Measurements from ENCODE around the gene ADM5. TPM values are rescaled to one million over a fixed set of nuclear protein-coding genes. Genes with fewer than 3 reads are reported as not detected.
A peak's percentile ranks its signal among the peaks of the same experiment; 100 is the strongest.

Gene ADM5
- total RNA-seq = 0.12 and 0.50 TPM in 2 replicates
- polyA plus RNA-seq = not detected in 2 replicates

- H4K20me1 ChIP-seq (ENCODE audit: insufficient read depth, poor library complexity, severe bottlenecking) = no peaks in the 10 kb centered on the region
- H3K27ac ChIP-seq = peak within 1 kb of the TSS; percentile 61
- H3K4me2 ChIP-seq = peak within 1 kb of the TSS; percentile 97
- DNase-seq (ENCODE audit: low spot score) = peak; percentile 72
- peaks cover 5% of the 10 kb centered on the region for H3K27me3 ChIP-seq
- no peaks in the 10 kb centered on the region for H3K79me2 ChIP-seq
- peaks cover 3% of the 10 kb centered on the region for H3K36me3 ChIP-seq (replicated peaks; ENCODE audit: insufficient read depth, low read depth)
- H3K4me3 ChIP-seq = peak within 1 kb of the TSS; percentile 63
- no peaks in the 10 kb centered on the region for H3K9me2 ChIP-seq (replicated peaks; ENCODE audit: insufficient read depth)
- 62% methylated on average over 53 of the region's 54 CpGs for WGBS (ENCODE audit: low lambda C conversion rate, missing lambda C conversion rate)
- H3K9me3 ChIP-seq (ENCODE audit: low read depth) = no peaks in the 10 kb centered on the region
- peak within 1 kb of the TSS; percentile 90 for H2AFZ ChIP-seq
- H3K4me1 ChIP-seq (ENCODE audit: insufficient read depth) = peaks cover 17% of the 10 kb centered on the region
- no peak for TF ChIP-seq EZH2phosphoT487 (IDR thresholded peaks at IDR 0.05; ENCODE audit: low read depth, severe bottlenecking, unreplicated experiment)
- TF ChIP-seq, protein P1, sequence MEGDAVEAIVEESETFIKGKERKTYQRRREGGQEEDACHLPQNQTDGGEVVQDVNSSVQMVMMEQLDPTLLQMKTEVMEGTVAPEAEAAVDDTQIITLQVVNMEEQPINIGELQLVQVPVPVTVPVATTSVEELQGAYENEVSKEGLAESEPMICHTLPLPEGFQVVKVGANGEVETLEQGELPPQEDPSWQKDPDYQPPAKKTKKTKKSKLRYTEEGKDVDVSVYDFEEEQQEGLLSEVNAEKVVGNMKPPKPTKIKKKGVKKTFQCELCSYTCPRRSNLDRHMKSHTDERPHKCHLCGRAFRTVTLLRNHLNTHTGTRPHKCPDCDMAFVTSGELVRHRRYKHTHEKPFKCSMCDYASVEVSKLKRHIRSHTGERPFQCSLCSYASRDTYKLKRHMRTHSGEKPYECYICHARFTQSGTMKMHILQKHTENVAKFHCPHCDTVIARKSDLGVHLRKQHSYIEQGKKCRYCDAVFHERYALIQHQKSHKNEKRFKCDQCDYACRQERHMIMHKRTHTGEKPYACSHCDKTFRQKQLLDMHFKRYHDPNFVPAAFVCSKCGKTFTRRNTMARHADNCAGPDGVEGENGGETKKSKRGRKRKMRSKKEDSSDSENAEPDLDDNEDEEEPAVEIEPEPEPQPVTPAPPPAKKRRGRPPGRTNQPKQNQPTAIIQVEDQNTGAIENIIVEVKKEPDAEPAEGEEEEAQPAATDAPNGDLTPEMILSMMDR (IDR thresholded peaks at IDR 0.05; ENCODE audit: poor library complexity) = peak; percentile 59
Measured at GRCh38 chr19:49689133-49690078, at the start of gene ADM5. TSS of gene ADM5 (plus strand) at chr19:49689594. CDS start at chr19:49689838, 244 bp downstream.

- H3K27ac ChIP-seq = peak within 1 kb of the TSS; percentile 100
- no peak for TF ChIP-seq EZH2 (IDR thresholded peaks at IDR 0.05; ENCODE audit: borderline replicate concordance)
- TF ChIP-seq, protein P1 (IDR thresholded peaks at IDR 0.05; ENCODE audit: poor library complexity) = no peak
- no peak for TF ChIP-seq EZH2phosphoT487 (IDR thresholded peaks at IDR 0.05; ENCODE audit: low read depth, severe bottlenecking, unreplicated experiment)
- peaks cover 32% of the 10 kb centered on the region for H3K79me2 ChIP-seq
- peak within 1 kb of the TSS; percentile 22 for H3K4me3 ChIP-seq
- under 1% methylated on average over 43 of the region's 51 CpGs for WGBS (ENCODE audit: low lambda C conversion rate, missing lambda C conversion rate)
- H3K9me2 ChIP-seq (replicated peaks; ENCODE audit: insufficient read depth) = no peaks in the 10 kb centered on the region
- H3K9me3 ChIP-seq (ENCODE audit: low read depth) = no peaks in the 10 kb centered on the region
- no peaks in the 10 kb centered on the region for H3K27me3 ChIP-seq
- H2AFZ ChIP-seq = no peak within 1 kb of the TSS
- H3K4me2 ChIP-seq = peak within 1 kb of the TSS; percentile 79
- no peaks in the 10 kb centered on the region for H3K36me3 ChIP-seq (replicated peaks; ENCODE audit: insufficient read depth, low read depth)
- peaks cover 9% of the 10 kb centered on the region for H4K20me1 ChIP-seq (ENCODE audit: insufficient read depth, poor library complexity, severe bottlenecking)
- peak; percentile 100 for DNase-seq (ENCODE audit: low spot score)
- H3K4me1 ChIP-seq (ENCODE audit: insufficient read depth) = peaks cover 38% of the 10 kb centered on the region
Measured at GRCh38 chr19:49640113-49640898, 49.1 kb upstream of the ADM5 start, which contains the start of gene RRAS. TSS of gene RRAS (minus strand) at chr19:49640143. CDS start at chr19:49640098, 45 bp downstream.

DNA sequence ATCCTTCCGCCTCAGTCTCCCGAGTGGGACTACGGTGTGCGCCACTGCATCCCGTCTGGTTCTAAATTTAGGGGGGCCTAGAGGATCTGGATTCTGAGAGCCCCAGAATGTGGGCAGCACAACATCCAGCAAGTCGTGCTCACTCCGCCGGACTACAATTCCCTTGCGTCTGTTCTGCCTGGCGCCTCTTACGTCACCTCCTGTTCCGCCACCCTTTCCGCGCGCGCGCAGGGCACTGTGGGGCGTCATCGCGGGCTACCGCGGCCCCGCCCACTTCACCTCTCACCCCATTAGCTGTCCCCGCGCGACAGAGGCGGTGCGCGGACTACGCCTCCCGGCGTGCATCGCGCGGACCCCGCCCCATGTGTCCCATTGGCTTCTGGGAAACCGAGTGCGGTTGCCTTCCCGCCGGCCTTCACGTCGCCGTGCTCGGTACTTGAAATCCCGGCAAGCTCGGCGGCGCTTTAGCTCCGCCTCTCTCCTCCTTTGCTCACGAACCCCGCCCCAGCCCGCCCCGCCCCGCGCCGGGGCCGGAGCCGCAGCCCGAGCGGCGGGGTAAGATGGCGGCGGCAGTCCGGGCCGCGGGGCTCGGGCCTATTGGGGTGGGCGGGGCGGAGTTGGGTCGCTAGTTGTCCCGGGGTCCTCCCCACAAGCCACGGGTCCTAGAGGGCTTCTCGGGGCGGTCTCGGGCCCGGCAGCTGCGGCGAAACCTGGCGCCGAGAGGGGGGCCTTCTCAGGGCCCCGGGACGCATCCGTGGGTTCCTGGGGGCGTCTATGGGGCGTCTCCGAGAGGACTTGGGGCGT lies 47.5 kb upstream of the ADM5 start, which contains the start of gene SCAF1:
Gene SCAF1 (plus strand): TSS at position 522 of the 804 bp plus-strand sequence. CDS start 2,818 bp downstream, outside the sequence.
- peaks cover 38% of the 10 kb centered on the region for H3K4me1 ChIP-seq (ENCODE audit: insufficient read depth)
- H2AFZ ChIP-seq = peak within 1 kb of the TSS; percentile 39

More for the DNA sequence above, 47.5 kb upstream of the ADM5 start, which contains the start of gene SCAF1:
- Histone ChIP-seq H3K9me2 (replicated peaks; ENCODE audit: insufficient read depth) (no peaks in the 10 kb centered on the region), H4K20me1 (ENCODE audit: insufficient read depth, poor library complexity, severe bottlenecking) (peaks cover 9% of the 10 kb centered on the region), H3K27ac (peak within 1 kb of the TSS; percentile 100), H3K79me2 (peaks cover 48% of the 10 kb centered on the region), H3K4me3 (peak within 1 kb of the TSS; percentile 75), H3K36me3 (replicated peaks; ENCODE audit: insufficient read depth, low read depth) (no peaks in the 10 kb centered on the region), H3K27me3 (no peaks in the 10 kb centered on the region), H3K4me2 (peak within 1 kb of the TSS; percentile 94), H3K9me3 (ENCODE audit: low read depth) (no peaks in the 10 kb centered on the region)
- TF ChIP-seq, protein P1 (IDR thresholded peaks at IDR 0.05; ENCODE audit: poor library complexity) = no peak
- no peak for TF ChIP-seq EZH2 (IDR thresholded peaks at IDR 0.05; ENCODE audit: borderline replicate concordance)
- no peak for TF ChIP-seq EZH2phosphoT487 (IDR thresholded peaks at IDR 0.05; ENCODE audit: low read depth, severe bottlenecking, unreplicated experiment)
- 2% methylated on average over 35 of the region's 87 CpGs for WGBS (ENCODE audit: low lambda C conversion rate, missing lambda C conversion rate)
- DNase-seq (ENCODE audit: low spot score) = peak; percentile 100

All from hepatocyte (in vitro differentiated cells).